OCI-LY7 (cell line): ENCODE data around the gene PIH1D2. TPM values are rescaled to one million over a fixed set of nuclear protein-coding genes. Genes with fewer than 3 reads are reported as not detected.
A peak's percentile ranks its signal among the peaks of the same experiment; 100 is the strongest.
"Not testable (repeated sequence)": the region's sequence is repeated elsewhere in the genome, so short reads cannot be mapped to it uniquely, and the experiment has no call there.

ENCODE experiments used
- BruUV-seq: library from RNA; stranded (reverse); fragments of 400-500 nt; replicated peaks from 2 replicates; lab custom pipeline; 2021; lab: Mats Ljungman, UMichigan
- CTCF ChIA-PET: fragments of 300-600 bp; sonication (Branson Sonifier 250); formaldehyde crosslinking; loops from one replicate; lab custom pipeline; 2022; ENCODE audit warnings: antibody characterized with exemption; ENCODE audit not compliant: unreplicated experiment; lab: Charles Lee
- POLR2A ChIA-PET: fragments of 300-600 bp; sonication (Branson Sonifier 250); formaldehyde crosslinking; loops from one replicate; lab custom pipeline; 2022; ENCODE audit warnings: antibody characterized with exemption; lab: Charles Lee
- DNase-seq: peaks from one replicate; pipeline ENCODE4 v3.0.0-alpha.2; 2015; ENCODE audit warnings: low spot score
- H2AFZ ChIP-seq: fragments of 200-600 bp; sonication (generic), shearing (Covaris generic); 2 replicates; pipeline ENCODE4 v1.6.1; 2014; ENCODE audit warnings: mild to moderate bottlenecking, antibody characterized with exemption, low read length, moderate library complexity
- H3K27ac ChIP-seq: fragments of 200-600 bp; sonication (generic); 2 replicates; pipeline ENCODE4 v1.5.1; 2014; ENCODE audit warnings: mixed run types, low read depth, mild to moderate bottlenecking, moderate library complexity, low read length, inconsistent platforms; ENCODE audit not compliant: poor library complexity, severe bottlenecking
- H3K36me3 ChIP-seq: fragments of 200-600 bp; sonication (generic); 2 replicates; pipeline ENCODE4 v1.6.1; 2014; ENCODE audit warnings: mild to moderate bottlenecking, antibody characterized with exemption, low read length, moderate library complexity, mixed read lengths; ENCODE audit not compliant: insufficient read depth
- H3K4me1 ChIP-seq: fragments of 200-600 bp; sonication (generic); 2 replicates; pipeline ENCODE4 v1.5.1; 2014; ENCODE audit warnings: mild to moderate bottlenecking, low read length; ENCODE audit not compliant: insufficient read depth, poor library complexity, severe bottlenecking
- H3K4me2 ChIP-seq: fragments of 200-600 bp; sonication (generic); 2 replicates; pipeline ENCODE4 v1.6.1; 2014; ENCODE audit warnings: mild to moderate bottlenecking, low read length
- H3K4me3 ChIP-seq: fragments of 200-600 bp; sonication (generic); 2 replicates; pipeline ENCODE4 v1.5.1; 2014; ENCODE audit warnings: mild to moderate bottlenecking, low read depth, low read length; ENCODE audit not compliant: poor library complexity, severe bottlenecking
- H3K79me2 ChIP-seq: fragments of 200-600 bp; sonication (generic); 2 replicates; pipeline ENCODE4 v1.6.1; 2016; ENCODE audit warnings: low read depth, mild to moderate bottlenecking, low read length, moderate library complexity, mixed read lengths; ENCODE audit not compliant: insufficient read depth
- H3K9me2 ChIP-seq: fragments of 200-600 bp; sonication (generic); 2 replicates; pipeline ENCODE4 v1.6.1; 2016; ENCODE audit warnings: mild to moderate bottlenecking, low read length, mixed read lengths; ENCODE audit not compliant: insufficient read depth
- H3K9me3 ChIP-seq: fragments of 200-600 bp; sonication (generic); 2 replicates; pipeline ENCODE4 v1.6.1; 2014; ENCODE audit warnings: mild to moderate bottlenecking, mixed run types, low read length, mixed read lengths
- H4K20me1 ChIP-seq: fragments of 200-600 bp; sonication (generic); 2 replicates; pipeline ENCODE4 v1.6.1; 2014; ENCODE audit warnings: mild to moderate bottlenecking, antibody characterized with exemption, low read length, moderate library complexity, mixed read lengths; ENCODE audit not compliant: insufficient read depth
- CTCF ChIP-seq: fragments of 200-600 bp; sonication (generic); conservative IDR thresholded peaks from 2 replicates; pipeline ENCODE4 v1.5.1; 2014; ENCODE audit warnings: mild to moderate bottlenecking, antibody characterized with exemption, low read length, moderate library complexity, mixed read lengths
- EZH2phosphoT487 ChIP-seq: fragments of 200-600 bp; sonication (generic); IDR thresholded peaks from 2 replicates; pipeline ENCODE4 v1.6.1; 2018; ENCODE audit warnings: low read depth, borderline replicate concordance, mild to moderate bottlenecking, mixed run types, antibody characterized with exemption, low read length, moderate library complexity, mixed read lengths
- intact Hi-C: fragments of 100-400 bp; cut with micrococcal nuclease; formaldehyde crosslinking; loops from one replicate; pipeline ENCODE4 v1.10.0; 2022; ENCODE audit not compliant: unreplicated experiment
- total RNA-seq, 2 experiments: library from RNA; depleted of rRNA in 1 of 2; stranded (reverse); fragments of >200 nt in 1 of 2; shearing (Covaris generic) in 1 of 2; gene quantifications; 2 replicates each; pipeline ENCODE4 v1.2.3, GENCODE V29; 2014 to 2022

Gene PIH1D2
- total RNA-seq, 2 experiments from 2014 or later = 1.3 to 2.6 TPM

GRCh38 chr11:112029460-112029859 is 44.4 kb downstream of the PIH1D2 start:
- DNase-seq = no peak
- intact Hi-C loops = no loop called here
- Histone ChIP-seq H3K36me3 (peaks cover 65% of the 10 kb centered on the region), H3K27ac (no peak overlapping the region), H3K4me1 (peaks cover 1% of the 10 kb centered on the region), H3K4me2 (no peak overlapping the region), H4K20me1 (0 out of 2 replicates have a peak, but pooled peaks cover 3% of the 10 kb centered on the region), H3K4me3 (no peak overlapping the region), H3K9me2 (no peaks in the 10 kb centered on the region), H2AFZ (no peak overlapping the region), H3K9me3 (no peaks in the 10 kb centered on the region), H3K79me2 (peaks cover 16% of the 10 kb centered on the region)
- ChIA-PET CTCF (no interaction called here), POLR2A (interaction anchor here (1.5 kb wide), 2 partner anchors 14 to 15 kb away, joined by 3 to 4 read pairs; no protein-coding TSS in a partner anchor)
- BruUV-seq = no TSS peak
- no peak for TF ChIP-seq CTCF
- TF ChIP-seq EZH2phosphoT487 = no peak

GRCh38 chr11:112026784-112027410 is 46.9 kb downstream of the PIH1D2 start:
- Histone ChIP-seq H3K79me2 (peaks cover 33% of the 10 kb centered on the region), H3K4me1 (peaks cover 23% of the 10 kb centered on the region), H3K36me3 (peaks cover 43% of the 10 kb centered on the region)
- BruUV-seq, DNase-seq, intact Hi-C loops, H2AFZ ChIP-seq, H3K4me3 ChIP-seq, H3K9me2 ChIP-seq, H3K9me3 ChIP-seq, POLR2A ChIA-PET, CTCF ChIA-PET, H4K20me1 ChIP-seq, H3K4me2 ChIP-seq, H3K27ac ChIP-seq: not testable (repeated sequence)

DNA sequence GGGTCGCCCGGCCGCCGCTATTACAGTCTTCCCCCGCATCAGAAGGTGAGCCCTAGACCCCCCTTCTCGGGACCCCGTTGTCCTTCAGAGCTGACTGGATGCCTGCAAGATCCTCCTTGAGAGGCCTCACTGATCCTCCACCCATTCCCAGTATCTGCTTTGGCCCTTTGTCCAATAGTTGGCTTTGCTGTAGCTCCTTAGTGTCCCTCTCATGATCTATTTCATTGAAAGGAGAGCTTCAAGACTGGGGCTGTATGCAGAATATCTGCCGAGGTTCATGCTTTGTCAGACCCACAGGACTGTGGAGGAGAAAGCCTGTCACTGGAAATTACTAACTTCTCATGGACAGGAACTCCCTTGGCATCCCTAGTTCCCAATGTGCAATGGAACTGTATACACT is 48.1 kb downstream of the PIH1D2 start:
- ChIA-PET POLR2A (interaction anchor here (0.6 to 1.5 kb wide), 5 partner anchors 9 to 87 kb away, joined by 3 to 5 read pairs (median 3); partner anchors contain the start of genes SDHD and TIMM8B), CTCF (no interaction called here)
- Histone ChIP-seq H3K4me2 (peak overlapping the region; percentile 86), H3K36me3 (peaks cover 31% of the 10 kb centered on the region), H2AFZ (peak overlapping the region; percentile 87), H3K27ac (peak overlapping the region; percentile 82), H3K9me2 (no peaks in the 10 kb centered on the region), H3K9me3 (no peaks in the 10 kb centered on the region), H3K79me2 (peaks cover 33% of the 10 kb centered on the region), H3K4me3 (peak overlapping the region; percentile 87), H3K4me1 (peaks cover 23% of the 10 kb centered on the region), H4K20me1 (no peaks in the 10 kb centered on the region)
- BruUV-seq = TSS peak; percentile 82
- TF ChIP-seq CTCF (no peak), EZH2phosphoT487 (no peak)
- intact Hi-C loops = loop anchor here (1.0 to 2.0 kb wide), 3 partner anchors 25 to 99 kb away; partner anchors contain the start of genes NKAPD1 and PIH1D2
- DNase-seq = peak; percentile 17
